ENCODE data around the gene PKD2L1.
"Not testable (repeated sequence)": the region's sequence is repeated elsewhere in the genome, so short reads cannot be mapped to it uniquely, and the experiment has no call there.

PKD2L1 gene

GRCh38 chr10:100286051-100287033, 43.7 kb downstream of the PKD2L1 start, which contains the start of gene BLOC1S2:
BLOC1S2 (minus strand) TSS chr10:100286680; CDS start chr10:100286659, 21 bp downstream.
- H3K4me3 ChIP-seq (ENCODE audit: low read length): peak within 1 kb of the TSS; percentile 82
- H3K4me1 ChIP-seq (ENCODE audit: control insufficient read depth, insufficient read depth, low read length): peaks cover 8% of the 10 kb centered on the region
- H3K27ac ChIP-seq (ENCODE audit: low read depth, low read length): peak within 1 kb of the TSS; percentile 89
- no peaks in the 10 kb centered on the region for H3K36me3 ChIP-seq (ENCODE audit: control insufficient read depth, insufficient read depth, low read length)
- peak within 1 kb of the TSS; percentile 88 for H3K9ac ChIP-seq (ENCODE audit: low read length)
- no peaks in the 10 kb centered on the region for H3K27me3 ChIP-seq (ENCODE audit: control insufficient read depth, insufficient read depth, low read length)

GRCh38 chr10:100285326-100285725, 44.7 kb downstream of the PKD2L1 start:
- H3K4me3 ChIP-seq (ENCODE audit: low read length): peak overlapping the region; percentile 82
- H3K9ac ChIP-seq (ENCODE audit: low read length); H3K4me1 ChIP-seq (ENCODE audit: control insufficient read depth, insufficient read depth, low read length); H3K36me3 ChIP-seq (ENCODE audit: control insufficient read depth, insufficient read depth, low read length); H3K27me3 ChIP-seq (ENCODE audit: control insufficient read depth, insufficient read depth, low read length): not testable (repeated sequence)
- peak overlapping the region; percentile 89 for H3K27ac ChIP-seq (ENCODE audit: low read depth, low read length)

- H3K9ac ChIP-seq (ENCODE audit: low read length): no peak overlapping the region
- peaks cover 10% of the 10 kb centered on the region for H3K36me3 ChIP-seq (ENCODE audit: control insufficient read depth, insufficient read depth, low read length)
- H3K27ac ChIP-seq (ENCODE audit: low read depth, low read length): no peak overlapping the region
- H3K4me1 ChIP-seq (ENCODE audit: control insufficient read depth, insufficient read depth, low read length): peaks cover 8% of the 10 kb centered on the region
- H3K4me3 ChIP-seq (ENCODE audit: low read length): no peak overlapping the region
- H3K27me3 ChIP-seq (ENCODE audit: control insufficient read depth, insufficient read depth, low read length): no peaks in the 10 kb centered on the region
These were observed 47.1 kb downstream of the PKD2L1 start for GRCh38 chr10:100282907-100283306.

GRCh38 chr10:100276971-100277370, 53.1 kb downstream of the PKD2L1 start:
- H3K4me1 ChIP-seq (ENCODE audit: control insufficient read depth, insufficient read depth, low read length); H3K27ac ChIP-seq (ENCODE audit: low read depth, low read length); H3K9ac ChIP-seq (ENCODE audit: low read length); H3K4me3 ChIP-seq (ENCODE audit: low read length); H3K27me3 ChIP-seq (ENCODE audit: control insufficient read depth, insufficient read depth, low read length): not testable (repeated sequence)
- H3K36me3 ChIP-seq (ENCODE audit: control insufficient read depth, insufficient read depth, low read length): peaks cover 11% of the 10 kb centered on the region

- Histone ChIP-seq H3K36me3 (ENCODE audit: control insufficient read depth, insufficient read depth, low read length) (no peaks in the 10 kb centered on the region), H3K9ac (ENCODE audit: low read length) (peak within 1 kb of the TSS; percentile 82), H3K27ac (ENCODE audit: low read depth, low read length) (peak within 1 kb of the TSS; percentile 75), H3K4me1 (ENCODE audit: control insufficient read depth, insufficient read depth, low read length) (no peaks in the 10 kb centered on the region), H3K27me3 (ENCODE audit: control insufficient read depth, insufficient read depth, low read length) (no peaks in the 10 kb centered on the region), H3K4me3 (ENCODE audit: low read length) (peak within 1 kb of the TSS; percentile 99)
These were observed 62.6 kb downstream of the PKD2L1 start, which contains the start of gene CWF19L1 for GRCh38 chr10:100267239-100268104. CWF19L1 (minus strand) TSS chr10:100267638; CDS start chr10:100267593, 45 bp downstream.

- no peaks in the 10 kb centered on the region for H3K36me3 ChIP-seq (ENCODE audit: control insufficient read depth, insufficient read depth, low read length)
- H3K9ac ChIP-seq (ENCODE audit: low read length): no peak overlapping the region
- H3K27ac ChIP-seq (ENCODE audit: low read depth, low read length): no peak overlapping the region
- no peaks in the 10 kb centered on the region for H3K27me3 ChIP-seq (ENCODE audit: control insufficient read depth, insufficient read depth, low read length)
- no peak overlapping the region for H3K4me3 ChIP-seq (ENCODE audit: low read length)
- H3K4me1 ChIP-seq (ENCODE audit: control insufficient read depth, insufficient read depth, low read length): no peaks in the 10 kb centered on the region
These were observed 64.1 kb downstream of the PKD2L1 start for GRCh38 chr10:100265821-100266485.

- no peak overlapping the region for H3K27ac ChIP-seq (ENCODE audit: low read depth, low read length)
- H3K36me3 ChIP-seq (ENCODE audit: control insufficient read depth, insufficient read depth, low read length): peaks cover 5% of the 10 kb centered on the region
- no peaks in the 10 kb centered on the region for H3K27me3 ChIP-seq (ENCODE audit: control insufficient read depth, insufficient read depth, low read length)
- no peaks in the 10 kb centered on the region for H3K4me1 ChIP-seq (ENCODE audit: control insufficient read depth, insufficient read depth, low read length)
- H3K4me3 ChIP-seq (ENCODE audit: low read length): no peak overlapping the region
- no peak overlapping the region for H3K9ac ChIP-seq (ENCODE audit: low read length)
These were observed 75.8 kb downstream of the PKD2L1 start for GRCh38 chr10:100254191-100254590.

- Histone ChIP-seq H3K4me3 (ENCODE audit: low read length) (no peak overlapping the region), H3K9ac (ENCODE audit: low read length) (no peak overlapping the region), H3K4me1 (ENCODE audit: control insufficient read depth, insufficient read depth, low read length) (no peaks in the 10 kb centered on the region), H3K27ac (ENCODE audit: low read depth, low read length) (no peak overlapping the region), H3K27me3 (ENCODE audit: control insufficient read depth, insufficient read depth, low read length) (no peaks in the 10 kb centered on the region), H3K36me3 (ENCODE audit: control insufficient read depth, insufficient read depth, low read length) (peaks cover 13% of the 10 kb centered on the region)
These were observed 77.0 kb downstream of the PKD2L1 start for GRCh38 chr10:100253041-100253440.

GRCh38 chr10:100248820-100249219, 81.2 kb downstream of the PKD2L1 start:
- H3K27ac ChIP-seq (ENCODE audit: low read depth, low read length): no peak overlapping the region
- H3K9ac ChIP-seq (ENCODE audit: low read length): no peak overlapping the region
- H3K4me3 ChIP-seq (ENCODE audit: low read length): no peak overlapping the region
- H3K4me1 ChIP-seq (ENCODE audit: control insufficient read depth, insufficient read depth, low read length): no peaks in the 10 kb centered on the region
- peaks cover 22% of the 10 kb centered on the region for H3K36me3 ChIP-seq (ENCODE audit: control insufficient read depth, insufficient read depth, low read length)
- H3K27me3 ChIP-seq (ENCODE audit: control insufficient read depth, insufficient read depth, low read length): no peaks in the 10 kb centered on the region

- no peak overlapping the region for H3K4me3 ChIP-seq (ENCODE audit: low read length)
These were observed 84.4 kb downstream of the PKD2L1 start for GRCh38 chr10:100245484-100246220.

GRCh38 chr10:100239851-100240250, 90.2 kb downstream of the PKD2L1 start:
- no peak overlapping the region for H3K27ac ChIP-seq (ENCODE audit: low read depth, low read length)
- no peaks in the 10 kb centered on the region for H3K4me1 ChIP-seq (ENCODE audit: control insufficient read depth, insufficient read depth, low read length)
- H3K36me3 ChIP-seq (ENCODE audit: control insufficient read depth, insufficient read depth, low read length): peaks cover 29% of the 10 kb centered on the region

More at GRCh38 chr10:100245484-100246220, 84.4 kb downstream of the PKD2L1 start:
- Histone ChIP-seq H3K27ac (ENCODE audit: low read depth, low read length) (no peak overlapping the region), H3K36me3 (ENCODE audit: control insufficient read depth, insufficient read depth, low read length) (peaks cover 26% of the 10 kb centered on the region), H3K9ac (ENCODE audit: low read length) (no peak overlapping the region), H3K27me3 (ENCODE audit: control insufficient read depth, insufficient read depth, low read length) (no peaks in the 10 kb centered on the region), H3K4me1 (ENCODE audit: control insufficient read depth, insufficient read depth, low read length) (no peaks in the 10 kb centered on the region)

More at GRCh38 chr10:100239851-100240250, 90.2 kb downstream of the PKD2L1 start:
- H3K4me3 ChIP-seq (ENCODE audit: low read length): no peak overlapping the region
- no peaks in the 10 kb centered on the region for H3K27me3 ChIP-seq (ENCODE audit: control insufficient read depth, insufficient read depth, low read length)
- no peak overlapping the region for H3K9ac ChIP-seq (ENCODE audit: low read length)
